HG02852 (cell line): ENCODE measurements around the gene OR2A25.

Experiments
- ATAC-seq: cut with Tn5 transposase; IDR thresholded peaks from one replicate; pipeline ENCODE4 v1.9.1; 2021; ENCODE audit warnings: mild to moderate bottlenecking, moderate library complexity; ENCODE audit not compliant: unreplicated experiment

The OR2A25 gene

DNA sequence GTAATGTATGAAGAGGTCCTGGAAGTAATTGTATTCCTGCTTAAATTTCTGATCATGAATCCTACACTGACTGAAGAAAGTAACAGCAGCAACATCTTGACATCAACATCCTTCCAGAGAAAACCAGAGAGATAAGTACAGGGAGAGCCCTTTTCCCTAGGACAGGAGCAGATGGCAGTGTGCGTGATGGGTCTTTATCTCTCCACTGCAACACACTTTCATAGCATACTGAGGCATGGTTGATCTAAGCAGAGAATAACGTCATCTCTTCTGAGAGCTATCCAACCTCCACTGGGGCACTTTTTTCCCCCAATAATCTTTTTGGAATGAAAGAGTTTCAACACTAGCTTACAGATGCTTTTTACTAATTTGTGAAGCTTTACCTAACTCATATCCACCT is 342 bp downstream of the OR2A25 start:
- ATAC-seq: no peak

DNA sequence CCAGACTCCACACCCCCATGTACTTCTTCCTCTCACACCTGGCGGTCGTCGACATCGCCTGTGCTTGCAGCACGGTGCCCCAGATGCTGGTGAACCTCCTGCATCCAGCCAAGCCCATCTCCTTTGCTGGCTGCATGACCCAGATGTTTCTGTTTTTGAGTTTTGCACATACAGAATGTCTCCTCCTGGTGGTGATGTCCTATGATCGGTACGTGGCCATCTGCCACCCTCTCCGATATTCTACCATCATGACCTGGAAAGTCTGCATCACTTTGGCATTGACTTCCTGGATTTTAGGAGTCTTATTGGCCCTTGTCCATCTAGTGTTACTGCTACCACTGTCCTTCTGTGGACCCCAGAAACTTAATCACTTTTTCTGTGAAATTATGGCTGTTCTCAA is 4.8 kb downstream of the OR2A25 start:
- ATAC-seq: no peak

DNA sequence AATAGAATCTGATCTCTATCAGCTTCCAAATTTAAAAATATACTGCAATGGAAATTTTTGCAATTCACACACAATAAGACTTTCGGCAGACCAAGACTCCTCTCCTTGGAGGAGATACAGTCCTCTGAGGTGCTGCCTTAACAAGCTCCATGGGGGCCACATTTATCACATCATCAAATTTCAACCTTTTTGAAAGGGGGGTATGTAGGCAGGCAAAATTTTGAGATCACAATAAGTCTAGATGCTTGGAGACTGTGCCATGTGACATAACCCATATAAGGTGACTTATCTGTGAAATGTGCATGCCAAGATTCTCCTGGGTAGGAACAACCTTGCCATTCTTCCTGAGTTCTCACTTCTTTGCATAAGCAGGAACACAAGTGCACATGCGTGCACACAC is 16.4 kb downstream of the OR2A25 start, which contains the start of gene OR2A12:
Gene OR2A12, plus strand, starts transcription at position 301 of the 400 bp plus-strand sequence. CDS start 8,830 bp downstream, outside the sequence.
- ATAC-seq: no peak

DNA sequence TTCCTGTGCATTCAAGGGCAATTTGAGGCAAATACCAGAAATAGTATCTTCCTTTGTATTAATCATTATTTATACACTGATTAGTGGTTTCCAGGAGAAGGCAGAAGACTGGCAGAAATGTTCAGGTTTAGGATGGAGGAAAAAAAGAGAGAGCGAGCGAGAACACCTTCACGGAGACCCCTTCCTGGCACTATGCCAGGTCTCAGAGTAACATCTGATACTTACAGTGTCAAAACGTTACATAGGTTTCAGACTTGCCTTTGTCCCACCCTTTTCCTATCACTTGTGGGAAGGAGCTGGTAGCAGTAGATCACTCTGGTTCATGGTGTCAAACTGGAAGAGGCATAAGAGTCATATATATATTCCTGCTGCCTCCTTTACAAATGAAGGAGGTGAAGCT is 17.1 kb downstream of the OR2A25 start:
- no peak for ATAC-seq

DNA sequence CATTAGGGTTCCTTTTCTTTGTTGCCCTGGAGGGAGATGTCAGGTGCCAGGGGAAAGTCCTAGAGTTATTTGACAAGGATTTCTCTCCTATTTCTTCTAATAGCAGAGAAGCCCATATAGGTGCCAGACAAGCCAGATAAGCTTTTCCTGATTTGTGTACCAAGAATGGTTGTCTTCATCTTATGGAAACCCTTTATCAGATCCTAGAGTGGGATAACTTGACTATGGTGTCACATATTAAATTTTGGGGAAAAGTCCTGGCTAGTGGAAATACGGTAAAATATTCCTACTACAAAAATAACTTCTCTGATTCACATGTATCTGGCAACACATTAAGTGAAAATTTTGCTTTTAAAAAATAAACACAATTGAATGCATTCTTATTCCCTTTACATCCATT is 17.6 kb downstream of the OR2A25 start:
- no peak for ATAC-seq

DNA sequence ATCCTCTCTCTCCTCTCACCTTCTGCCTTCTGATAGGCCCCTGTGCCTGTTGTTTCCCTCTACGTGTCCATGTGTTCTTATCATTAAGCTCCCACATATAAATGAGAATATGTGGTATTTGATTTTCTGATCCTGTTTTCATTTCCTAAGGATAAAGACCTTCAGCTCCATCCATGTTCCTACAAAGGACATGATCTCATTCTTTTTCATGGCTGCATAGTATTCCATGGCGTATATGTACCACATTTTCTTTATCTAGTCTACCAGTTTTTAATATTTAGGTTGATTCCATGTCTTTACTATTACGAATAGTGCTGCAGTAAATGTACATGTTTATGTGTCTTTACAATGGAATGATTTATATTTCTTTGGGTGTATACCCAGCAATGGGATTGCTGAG is 21.1 kb downstream of the OR2A25 start:
- ATAC-seq: no peak

DNA sequence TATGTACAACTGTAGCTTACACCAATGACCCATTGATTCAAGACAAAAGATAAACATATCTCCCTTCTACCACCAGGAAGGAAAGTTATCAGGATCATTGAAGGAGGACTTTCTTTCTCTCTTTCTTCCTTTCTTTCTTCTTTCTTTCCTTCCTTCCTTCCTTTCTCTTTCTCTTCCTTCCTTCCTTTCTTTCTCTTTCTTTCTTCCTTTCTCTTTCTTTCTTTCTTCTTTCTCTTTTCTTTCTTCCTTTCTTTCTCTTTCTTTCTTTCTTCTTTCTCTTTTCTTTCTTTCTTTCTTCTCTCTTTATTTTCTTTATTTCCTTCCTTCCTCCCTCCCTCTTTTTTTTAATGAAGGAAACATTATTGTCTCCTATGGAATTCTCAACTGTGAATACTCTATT is 29.2 kb downstream of the OR2A25 start:
- no peak for ATAC-seq

DNA sequence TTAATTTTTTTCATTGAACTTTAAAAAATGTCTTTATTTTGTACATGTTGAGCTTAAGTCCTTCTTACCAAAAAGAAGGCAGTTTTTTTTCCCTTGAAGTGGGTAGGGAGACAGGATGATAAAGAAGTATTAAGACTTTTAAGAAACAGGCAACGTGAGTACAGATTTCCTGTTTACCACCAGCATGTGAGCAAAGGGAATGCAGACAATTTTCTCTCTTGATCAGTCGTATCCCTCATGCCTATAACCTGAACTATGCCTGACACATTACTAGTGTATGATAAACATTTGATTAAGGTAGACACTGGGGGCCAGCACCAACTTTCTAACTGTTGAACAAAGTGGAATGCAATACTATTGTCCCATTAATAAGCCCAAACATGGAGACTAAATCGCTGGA is 31.0 kb downstream of the OR2A25 start:
- ATAC-seq: no peak

DNA sequence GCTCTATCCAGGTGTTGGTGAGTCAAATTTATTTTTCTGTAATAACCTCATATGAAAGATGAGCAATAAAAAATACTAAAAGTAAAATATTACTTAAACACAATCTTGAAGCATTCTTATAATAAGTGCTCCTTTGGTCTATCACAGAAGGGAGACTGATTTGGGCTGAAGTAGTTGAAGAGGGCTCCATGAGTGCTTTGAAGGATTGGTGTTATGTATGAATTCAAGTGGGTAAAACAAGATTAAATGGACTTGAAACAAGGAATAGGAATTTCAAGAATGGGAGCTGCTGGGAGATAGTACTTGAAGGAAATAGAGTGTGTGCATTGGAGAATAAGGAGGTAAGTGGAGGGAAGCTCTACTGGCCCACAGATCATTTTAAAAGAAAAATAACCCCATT is 32.4 kb downstream of the OR2A25 start:
- no peak for ATAC-seq

DNA sequence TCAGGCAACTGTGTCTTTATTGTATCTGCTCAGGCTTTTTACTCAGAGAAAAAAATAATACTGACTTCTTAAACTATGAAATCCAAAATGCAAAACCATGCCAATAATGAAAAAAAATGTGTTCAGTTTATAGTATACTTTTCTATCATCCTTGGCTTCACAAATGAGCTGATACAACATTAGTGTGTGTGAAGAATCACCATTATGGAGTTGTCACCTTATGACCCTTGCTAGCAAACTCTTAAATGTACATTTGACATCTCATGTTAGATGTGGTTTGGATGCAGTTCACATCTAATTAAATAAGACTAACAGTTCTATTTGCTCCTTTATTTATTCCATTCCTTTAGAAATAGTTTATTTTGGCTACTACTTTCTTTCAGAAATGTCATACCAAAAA is 35.6 kb downstream of the OR2A25 start:
- no peak for ATAC-seq

DNA sequence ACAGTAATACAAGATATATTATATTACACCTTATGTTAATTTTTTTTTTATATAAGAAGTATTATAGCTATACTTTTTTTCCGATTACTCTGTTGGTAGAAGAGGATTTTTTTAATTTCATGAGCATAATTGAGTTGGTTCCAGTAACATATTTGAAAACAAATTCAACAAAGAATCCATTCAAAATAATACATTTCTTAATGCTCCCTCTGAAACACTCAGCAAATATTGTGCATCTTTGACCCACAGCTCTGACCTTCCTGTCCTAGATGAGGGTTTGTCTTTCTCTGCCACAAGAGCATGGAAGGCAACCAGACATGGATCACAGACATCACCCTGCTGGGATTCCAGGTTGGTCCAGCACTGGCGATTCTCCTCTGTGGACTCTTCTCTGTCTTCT is 39.7 kb downstream of the OR2A25 start, which contains the start of gene OR2A2:
Gene OR2A2, plus strand, starts transcription at position 301 of the 400 bp plus-strand sequence. Its CDS starts 0 bp downstream, at position 301.
- ATAC-seq: no peak

DNA sequence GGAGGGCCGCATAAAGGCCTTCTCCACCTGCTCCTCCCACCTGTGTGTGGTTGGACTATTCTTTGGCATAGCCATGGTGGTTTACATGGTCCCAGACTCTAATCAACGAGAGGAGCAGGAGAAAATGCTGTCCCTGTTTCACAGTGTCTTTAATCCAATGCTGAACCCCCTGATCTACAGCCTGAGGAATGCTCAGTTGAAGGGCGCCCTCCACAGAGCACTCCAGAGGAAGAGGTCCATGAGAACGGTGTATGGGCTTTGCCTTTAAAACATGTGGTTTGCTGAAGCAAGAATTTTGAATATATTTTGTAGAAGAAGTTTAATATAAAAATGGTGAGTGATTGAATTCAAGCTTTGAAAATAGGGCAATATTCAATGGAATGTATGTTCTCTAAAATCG is 40.7 kb downstream of the OR2A25 start:
- no peak for ATAC-seq

DNA sequence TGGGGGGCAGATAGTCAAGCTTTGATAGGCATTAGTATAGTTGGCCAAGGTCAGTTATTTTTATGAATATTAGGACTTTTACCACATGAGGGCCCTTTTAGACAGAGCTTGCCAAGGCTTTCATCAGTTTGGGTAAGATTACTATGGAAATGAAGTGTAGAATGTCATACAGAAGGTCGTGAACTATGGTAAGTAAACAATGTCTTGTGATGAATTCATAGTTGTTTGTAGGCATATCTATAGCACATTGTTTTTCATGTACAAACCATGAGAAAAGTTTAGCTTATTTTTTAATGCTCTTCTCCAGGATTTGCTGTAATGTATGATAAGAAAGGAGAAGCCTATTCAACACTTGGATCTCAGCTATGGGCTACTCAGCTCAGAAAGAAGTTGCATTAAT is 44.0 kb downstream of the OR2A25 start:
- ATAC-seq: no peak

DNA sequence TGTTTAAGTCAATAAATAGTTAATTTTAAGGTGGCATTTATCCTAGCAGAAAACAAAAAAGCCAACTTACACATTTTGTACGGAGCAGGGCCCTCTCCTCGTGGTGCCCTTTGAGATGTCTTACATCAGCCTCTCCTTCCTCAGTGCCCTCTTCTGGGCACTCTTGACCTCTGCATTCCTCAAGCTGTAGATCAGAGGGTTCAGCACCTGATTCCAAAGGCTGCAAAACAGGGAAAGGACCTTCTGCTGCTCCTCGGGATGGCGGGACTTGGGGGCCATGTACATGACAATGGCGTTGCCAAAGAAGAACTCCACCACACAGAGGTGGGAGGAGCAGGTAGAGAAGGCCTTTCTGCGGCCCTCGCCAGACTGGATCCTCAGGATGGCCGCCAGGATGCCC is 48.7 kb downstream of the OR2A25 start:
- no peak for ATAC-seq

DNA sequence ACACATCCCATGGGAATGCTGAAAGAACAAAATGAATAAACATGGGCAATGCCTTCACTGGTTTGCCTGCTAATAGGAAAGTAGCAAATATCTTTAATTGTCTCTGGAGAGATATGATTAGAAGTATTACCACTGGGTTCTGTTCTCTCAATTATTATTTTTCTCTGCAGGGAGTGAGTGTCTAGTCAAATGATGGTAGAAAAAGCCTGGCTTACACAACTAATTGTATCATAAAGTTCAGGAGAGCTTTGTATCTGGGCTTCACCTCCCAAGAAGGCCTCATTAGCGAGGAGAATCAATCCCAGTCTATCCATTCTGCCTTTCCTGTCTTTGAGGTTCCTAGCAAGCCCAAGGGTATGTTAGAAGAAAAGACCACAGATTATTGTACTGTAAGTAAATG is 53.3 kb downstream of the OR2A25 start, which contains the start of gene OR2A14:
Gene OR2A14, plus strand, starts transcription at position 301 of the 400 bp plus-strand sequence. CDS start 5,937 bp downstream, outside the sequence.
- ATAC-seq: no peak
